H9 (cell line): Measurements from ENCODE around the gene PCGF2. TPM values are rescaled to one million over a fixed set of nuclear protein-coding genes. Genes with fewer than 3 reads are reported as not detected.

Experiments
- DNase-seq: peaks from one replicate; pipeline ENCODE4 v3.0.0-alpha.2; 2017
- H2AFZ ChIP-seq: one replicate; pipeline ENCODE4 v1.6.1; 2013; ENCODE audit warnings: mild to moderate bottlenecking, low read length, control low read depth, moderate library complexity
- H2AK5ac ChIP-seq: 2 replicates; pipeline ENCODE4 v1.6.1; 2013; ENCODE audit warnings: low read length, control low read depth, mixed read lengths; ENCODE audit not compliant: insufficient read length
- H2BK120ac ChIP-seq: one replicate; pipeline ENCODE4 v1.6.1; 2013; ENCODE audit warnings: low read depth, mild to moderate bottlenecking, low read length, control low read depth, inconsistent platforms; ENCODE audit not compliant: poor library complexity, severe bottlenecking
- H2BK12ac ChIP-seq: 2 replicates; pipeline ENCODE4 v1.6.1; 2013; ENCODE audit warnings: low read length, control low read depth, mixed read lengths, low read depth; ENCODE audit not compliant: insufficient read length
- H2BK15ac ChIP-seq: 2 replicates; pipeline ENCODE4 v1.6.1; 2013; ENCODE audit warnings: low read depth, low read length, control low read depth
- H2BK20ac ChIP-seq: one replicate; pipeline ENCODE4 v1.6.1; 2013; ENCODE audit warnings: low read depth, mild to moderate bottlenecking, low read length, control low read depth, inconsistent platforms; ENCODE audit not compliant: poor library complexity, severe bottlenecking
- H2BK5ac ChIP-seq: 2 replicates; pipeline ENCODE4 v1.6.1; 2013; ENCODE audit warnings: low read length, control low read depth, mixed read lengths; ENCODE audit not compliant: insufficient read length
- H3K14ac ChIP-seq: 2 replicates; pipeline ENCODE4 v1.6.1; 2013; ENCODE audit warnings: low read length, control low read depth; ENCODE audit not compliant: insufficient read depth
- H3K18ac ChIP-seq: 2 replicates; pipeline ENCODE4 v1.6.1; 2013; ENCODE audit warnings: low read depth, mild to moderate bottlenecking, mixed read lengths, low read length, control low read depth; ENCODE audit not compliant: insufficient read length
- H3K23ac ChIP-seq: 2 replicates; pipeline ENCODE4 v1.6.1; 2013; ENCODE audit warnings: low read length, control low read depth, mixed read lengths, low read depth; ENCODE audit not compliant: insufficient read length
- H3K23me2 ChIP-seq: 2 replicates; pipeline ENCODE4 v1.6.1; 2013; ENCODE audit warnings: low read depth, mild to moderate bottlenecking, mixed read lengths, low read length, control low read depth; ENCODE audit not compliant: insufficient read length, poor library complexity, severe bottlenecking
- H3K27ac ChIP-seq: 2 replicates; pipeline ENCODE4 v1.5.1; 2013; ENCODE audit warnings: low read length, control low read depth, mixed read lengths, low read depth; ENCODE audit not compliant: insufficient read length
- H3K27me3 ChIP-seq: 2 replicates; pipeline ENCODE4 v1.6.1; 2013; ENCODE audit warnings: low read length, control low read depth, inconsistent platforms; ENCODE audit not compliant: insufficient read depth
- H3K4ac ChIP-seq: 2 replicates; pipeline ENCODE4 v1.6.1; 2013; ENCODE audit warnings: low read depth, mild to moderate bottlenecking, control low read depth, inconsistent platforms, low read length, moderate library complexity
- H3K4me1 ChIP-seq: 2 replicates; pipeline ENCODE4 v1.6.1; 2013; ENCODE audit warnings: low read length, control low read depth, inconsistent platforms; ENCODE audit not compliant: insufficient read depth
- H3K4me2 ChIP-seq: 2 replicates; pipeline ENCODE4 v1.6.1; 2013; ENCODE audit warnings: low read length, control low read depth, mixed read lengths; ENCODE audit not compliant: insufficient read length, insufficient read depth
- H3K56ac ChIP-seq: 2 replicates; pipeline ENCODE4 v1.6.1; 2013; ENCODE audit warnings: low read depth, mild to moderate bottlenecking, mixed read lengths, low read length, control low read depth; ENCODE audit not compliant: insufficient read length
- H3K79me1 ChIP-seq: 2 replicates; pipeline ENCODE4 v1.6.1; 2013; ENCODE audit warnings: low read depth, mild to moderate bottlenecking, moderate library complexity, low read length, control low read depth, inconsistent platforms; ENCODE audit not compliant: insufficient read depth, poor library complexity, severe bottlenecking
- H3K79me2 ChIP-seq: 2 replicates; pipeline ENCODE4 v1.6.1; 2013; ENCODE audit warnings: low read length, control low read depth, inconsistent platforms; ENCODE audit not compliant: insufficient read depth
- H3K9ac ChIP-seq: 2 replicates; pipeline ENCODE4 v1.6.1; 2013; ENCODE audit warnings: low read length, control low read depth, mixed read lengths; ENCODE audit not compliant: insufficient read length; ENCODE audit errors: extremely low read depth
- H3K9me3 ChIP-seq: one replicate; pipeline ENCODE4 v1.6.1; 2013; ENCODE audit warnings: low read depth, low read length, inconsistent platforms; ENCODE audit not compliant: control insufficient read depth
- H3T11ph ChIP-seq: one replicate; pipeline ENCODE4 v1.6.1; 2013; ENCODE audit warnings: mild to moderate bottlenecking, low read length, control low read depth, inconsistent platforms
- H4K20me1 ChIP-seq: one replicate; pipeline ENCODE4 v1.6.1; 2013; ENCODE audit not compliant: control insufficient read depth, insufficient read length, insufficient read depth
- H4K5ac ChIP-seq: 2 replicates; pipeline ENCODE4 v1.6.1; 2013; ENCODE audit warnings: low read depth, mild to moderate bottlenecking, mixed read lengths, low read length, control low read depth; ENCODE audit not compliant: insufficient read length
- H4K8ac ChIP-seq: replicated peaks from 2 replicates; pipeline ENCODE4 v1.6.1; 2013; ENCODE audit warnings: low read length, control low read depth, mixed read lengths, low read depth; ENCODE audit not compliant: insufficient read length
- H4K91ac ChIP-seq: 2 replicates; pipeline ENCODE4 v1.6.1; 2013; ENCODE audit warnings: low read depth, mild to moderate bottlenecking, moderate library complexity, mixed read lengths, low read length, control low read depth; ENCODE audit not compliant: insufficient read length
- H3K27ac Mint-ChIP-seq, 3 experiments: 2 replicates in 2 of 3; 3 replicates in 1 of 3; pipeline ENCODE4 v1.8.0; 2020 to 2021; ENCODE audit warnings: mixed read lengths in 3 of 3, mild to moderate bottlenecking in 1 of 3, moderate library complexity in 1 of 3
- H3K27me3 Mint-ChIP-seq: 2 replicates; pipeline ENCODE4 v1.8.0; 2021; ENCODE audit warnings: low read depth, mild to moderate bottlenecking, moderate library complexity, mixed read lengths
- H3K36me3 Mint-ChIP-seq, 3 experiments: 2 replicates in 2 of 3; 3 replicates in 1 of 3; pipeline ENCODE4 v1.8.0; 2020 to 2021; ENCODE audit warnings: low read depth in 3 of 3, mixed read lengths in 3 of 3; ENCODE audit not compliant: insufficient read depth in 1 of 3
- H3K4me1 Mint-ChIP-seq, 2 experiments: 2 replicates each; pipeline ENCODE4 v1.8.0; 2020; ENCODE audit warnings: mixed read lengths in 2 of 2
- H3K4me3 Mint-ChIP-seq, 2 experiments: 2 replicates in 1 of 2; 3 replicates in 1 of 2; pipeline ENCODE4 v1.8.0; 2020 to 2021; ENCODE audit warnings: mild to moderate bottlenecking in 2 of 2, mixed read lengths in 2 of 2, moderate library complexity in 1 of 2
- H3K9me3 Mint-ChIP-seq, 2 experiments: 2 replicates in 1 of 2; 3 replicates in 1 of 2; pipeline ENCODE4 v1.8.0; 2020; ENCODE audit warnings: mild to moderate bottlenecking in 2 of 2, mixed read lengths in 2 of 2, moderate library complexity in 1 of 2
- CTCF ChIP-seq: fragments of 200-600 bp; sonication (generic); conservative IDR thresholded peaks from 3 replicates; pipeline ENCODE4 v1.8.0; 2021; ENCODE audit warnings: antibody characterized with exemption, mild to moderate bottlenecking
- WGBS: extraction: QIAGEN DNeasy Blood & Tissue Kit; methylation state at CpG from one replicate; pipeline ENCODE4 v1.1.7; 2013; ENCODE audit warnings: missing lambda C conversion rate, low lambda C conversion rate, mixed read lengths; ENCODE audit not compliant: insufficient read length; ENCODE audit errors: extremely low coverage; 5-methylcytosine and 5-hydroxymethylcytosine counted together
- total RNA-seq: library from RNA; stranded (reverse); gene quantifications from 2 replicates; pipeline ENCODE4 v1.2.1, GENCODE V29; 2021

PCGF2 gene
- total RNA-seq, 1 experiment from 2014 or later: 106 TPM

- Histone ChIP-seq H3K14ac (no peak overlapping the region), H2BK15ac (no peak overlapping the region), H2BK20ac (no peak overlapping the region), H3K4ac (no peak overlapping the region), H3K4me1 (peaks cover 5% of the 10 kb centered on the region; the same call in 1 of the 2 replicates), H2AFZ (no peak overlapping the region), H3K27me3 (no peaks in the 10 kb centered on the region), H3K4me2 (no peak overlapping the region), H3T11ph (no peak overlapping the region), H3K27ac (no peak overlapping the region), H2BK120ac (no peak overlapping the region), H2BK12ac (no peak overlapping the region), H2BK5ac (no peak overlapping the region), H3K79me1 (peaks cover 13% of the 10 kb centered on the region), H3K9ac (no peak overlapping the region), H4K20me1 (no peaks in the 10 kb centered on the region), H3K9me3 (no peaks in the 10 kb centered on the region), H4K5ac (no peak overlapping the region), H3K18ac (no peak overlapping the region), H3K79me2 (peaks cover 43% of the 10 kb centered on the region; the same call in 1 of the 2 replicates), H3K23ac (no peak overlapping the region), H2AK5ac (no peak overlapping the region), H3K56ac (no peak overlapping the region), H4K91ac (no peak overlapping the region), H3K23me2 (peaks cover 7% of the 10 kb centered on the region), H4K8ac (no peak overlapping the region)
- Mint-ChIP-seq H3K9me3 (no peaks in the 10 kb centered on the region), H3K4me3 (no peak overlapping the region), H3K27me3 (no peaks in the 10 kb centered on the region; the same call in 1 of the 2 replicates), H3K36me3 (peaks cover 30 to 54% (median 50%) of the 10 kb centered on the region in 3 experiments; a peak in 6 of 7 replicates), H3K4me1 (peaks cover 30 to 42% of the 10 kb centered on the region in 2 experiments), H3K27ac (no peak overlapping the region)
- no peak for DNase-seq
- no CpG with 5 or more reads among the region's 19 CpGs for WGBS
- no peak for TF ChIP-seq CTCF
Observed at GRCh38 chr17:38740044-38740443, 8.1 kb downstream of the PCGF2 start.
